Measurements from ENCODE around the gene KCNG2.

GRCh38 chr18:79780547-79780946 lies 17.2 kb upstream of the KCNG2 start:
- TF ChIP-seq CTCF (IDR thresholded peaks at IDR 0.05) (no peak), POLR2A (IDR thresholded peaks at IDR 0.05) (no peak), POLR2AphosphoS5 (IDR thresholded peaks at IDR 0.05) (no peak)

Measured in gastroesophageal sphincter (tissue), 3 donors.